Right lobe of liver (tissue), 4 donors: Measurements from ENCODE around the gene FNDC3B.

ENCODE experiments used
- CTCF ChIP-seq, 4 donors: fragments of 200-600 bp in 3 of 4; fragments of 450-650 bp in 1 of 4; IDR thresholded peaks; one replicate each; pipeline versions ENCODE4 v1.5.1 to v1.8.0; 2016 to 2022; ENCODE audit warnings: antibody characterized with exemption in 4 of 4, mild to moderate bottlenecking in 2 of 4
- POLR2A ChIP-seq: fragments of 450-650 bp; IDR thresholded peaks from one replicate; pipeline ENCODE4 v1.6.1; 2017; ENCODE audit warnings: antibody characterized with exemption, mild to moderate bottlenecking
- donor health status: DM: no; HTN: no; CAD: no.
- donor health status: DM: no; HTN: no; CAD: no.
- donor health status: DM: no; HTN: yes; CAD: no.

- TF ChIP-seq POLR2A: no peak
- no peak for TF ChIP-seq CTCF (IDR thresholded peaks at IDR 0.05)
Measured at GRCh38 chr3:172285844-172286243, 246.5 kb downstream of the FNDC3B start.
